GM18517 (cell line): ENCODE results near the gene CIAO3.

Experiments
- ATAC-seq: cut with Tn5 transposase; IDR thresholded peaks from one replicate; pipeline ENCODE4 v1.9.1; 2021; ENCODE audit warnings: mild to moderate bottlenecking, moderate library complexity; ENCODE audit not compliant: unreplicated experiment

CIAO3 gene

GRCh38 chr16:711548-712320 is 29.1 kb downstream of the CIAO3 start:
- no peak for ATAC-seq

GRCh38 chr16:711084-711483 is 29.7 kb downstream of the CIAO3 start:
- no peak for ATAC-seq

- no peak for ATAC-seq
Observed at GRCh38 chr16:710500-711075, 30.2 kb downstream of the CIAO3 start.

GRCh38 chr16:709566-710499 is 31.0 kb downstream of the CIAO3 start:
- ATAC-seq, result no peak

- no peak for ATAC-seq
Observed at GRCh38 chr16:708959-709358, 31.8 kb downstream of the CIAO3 start.

- ATAC-seq, result no peak
Observed at GRCh38 chr16:708019-708418, 32.8 kb downstream of the CIAO3 start.

- no peak for ATAC-seq
Observed at GRCh38 chr16:707062-707538, 33.7 kb downstream of the CIAO3 start.

GRCh38 chr16:706189-707061 is 34.4 kb downstream of the CIAO3 start:
- ATAC-seq, result no peak

- no peak for ATAC-seq
Observed at GRCh38 chr16:705431-706188, 35.2 kb downstream of the CIAO3 start, which contains the start of gene FBXL16. TSS of gene FBXL16 (minus strand) at chr16:705801. CDS start at chr16:697405, 8,396 bp downstream.

- ATAC-seq, result no peak
Observed at GRCh38 chr16:704552-705380, 36.0 kb downstream of the CIAO3 start.

- ATAC-seq, result no peak
Observed at GRCh38 chr16:704047-704446, 36.8 kb downstream of the CIAO3 start.

- no peak for ATAC-seq
Observed at GRCh38 chr16:703406-703805, 37.4 kb downstream of the CIAO3 start.

- ATAC-seq, result no peak
Observed at GRCh38 chr16:702341-702740, 38.5 kb downstream of the CIAO3 start.

GRCh38 chr16:700684-701584 is 39.9 kb downstream of the CIAO3 start:
- no peak for ATAC-seq

GRCh38 chr16:698911-699671 is 41.7 kb downstream of the CIAO3 start:
- no peak for ATAC-seq

- ATAC-seq, result no peak
Observed at GRCh38 chr16:695355-696089, 45.3 kb downstream of the CIAO3 start.
